Measurements from ENCODE around the gene NR4A1.
A peak's percentile ranks its signal among the peaks of the same experiment; 100 is the strongest.

DNA sequence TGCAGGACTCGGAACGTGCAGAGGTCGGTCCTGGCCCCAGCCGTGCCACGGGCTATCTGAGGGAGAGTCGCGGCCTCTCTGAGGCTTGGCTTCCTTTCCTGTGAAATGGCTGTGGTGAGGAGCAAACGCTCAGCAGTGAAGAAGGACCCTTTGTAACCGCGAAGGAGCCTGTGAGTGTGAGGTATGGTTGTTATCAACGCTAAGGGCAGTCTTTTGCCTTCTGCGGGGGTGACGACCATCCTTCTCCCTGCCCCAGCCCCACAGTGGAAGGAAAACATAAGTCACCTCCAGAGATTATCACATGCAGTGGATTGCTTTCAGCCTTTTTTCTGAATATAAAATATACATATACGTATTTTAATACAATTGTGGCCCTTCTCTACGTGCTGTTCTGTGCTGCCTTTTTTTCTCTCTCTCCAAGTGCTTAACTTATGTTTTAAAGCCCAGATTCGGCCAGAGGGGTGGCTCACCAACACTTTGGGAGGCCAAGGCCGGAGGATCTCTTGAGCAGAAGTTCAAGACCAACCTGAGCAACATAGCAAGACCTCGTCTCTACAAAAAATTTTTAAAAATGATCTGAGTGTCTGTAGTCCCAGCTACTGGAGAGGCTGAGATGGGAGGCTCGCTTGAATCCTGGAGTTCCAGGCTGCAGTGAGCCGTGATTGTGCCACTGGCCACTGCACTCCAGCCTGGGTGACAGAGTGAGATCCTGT lies 27.1 kb upstream of the NR4A1 start:
- TF ChIP-seq EZH2 (IDR thresholded peaks at IDR 0.05; ENCODE audit: borderline replicate concordance, insufficient read depth, low read length, poor library complexity, severe bottlenecking): no peak
- TF ChIP-seq MXI1 (conservative IDR thresholded peaks at IDR 0.05; ENCODE audit: poor library complexity, severe bottlenecking): peak; percentile 7
- no peak for TF ChIP-seq TAF1 (IDR thresholded peaks at IDR 0.05; ENCODE audit: low read depth)
- TF ChIP-seq, protein P1, sequence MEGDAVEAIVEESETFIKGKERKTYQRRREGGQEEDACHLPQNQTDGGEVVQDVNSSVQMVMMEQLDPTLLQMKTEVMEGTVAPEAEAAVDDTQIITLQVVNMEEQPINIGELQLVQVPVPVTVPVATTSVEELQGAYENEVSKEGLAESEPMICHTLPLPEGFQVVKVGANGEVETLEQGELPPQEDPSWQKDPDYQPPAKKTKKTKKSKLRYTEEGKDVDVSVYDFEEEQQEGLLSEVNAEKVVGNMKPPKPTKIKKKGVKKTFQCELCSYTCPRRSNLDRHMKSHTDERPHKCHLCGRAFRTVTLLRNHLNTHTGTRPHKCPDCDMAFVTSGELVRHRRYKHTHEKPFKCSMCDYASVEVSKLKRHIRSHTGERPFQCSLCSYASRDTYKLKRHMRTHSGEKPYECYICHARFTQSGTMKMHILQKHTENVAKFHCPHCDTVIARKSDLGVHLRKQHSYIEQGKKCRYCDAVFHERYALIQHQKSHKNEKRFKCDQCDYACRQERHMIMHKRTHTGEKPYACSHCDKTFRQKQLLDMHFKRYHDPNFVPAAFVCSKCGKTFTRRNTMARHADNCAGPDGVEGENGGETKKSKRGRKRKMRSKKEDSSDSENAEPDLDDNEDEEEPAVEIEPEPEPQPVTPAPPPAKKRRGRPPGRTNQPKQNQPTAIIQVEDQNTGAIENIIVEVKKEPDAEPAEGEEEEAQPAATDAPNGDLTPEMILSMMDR (IDR thresholded peaks at IDR 0.05; ENCODE audit: poor library complexity, severe bottlenecking): no peak
- peak; percentile 3 for TF ChIP-seq RAD21 (conservative IDR thresholded peaks at IDR 0.05)
- TF ChIP-seq EP300 (conservative IDR thresholded peaks at IDR 0.05; ENCODE audit: poor library complexity, severe bottlenecking): no peak
- TF ChIP-seq POLR2AphosphoS5 (IDR thresholded peaks at IDR 0.05): no peak
- TF ChIP-seq SMC3 (conservative IDR thresholded peaks at IDR 0.05; ENCODE audit: poor library complexity): peak; percentile 34
- TF ChIP-seq, protein P2, sequence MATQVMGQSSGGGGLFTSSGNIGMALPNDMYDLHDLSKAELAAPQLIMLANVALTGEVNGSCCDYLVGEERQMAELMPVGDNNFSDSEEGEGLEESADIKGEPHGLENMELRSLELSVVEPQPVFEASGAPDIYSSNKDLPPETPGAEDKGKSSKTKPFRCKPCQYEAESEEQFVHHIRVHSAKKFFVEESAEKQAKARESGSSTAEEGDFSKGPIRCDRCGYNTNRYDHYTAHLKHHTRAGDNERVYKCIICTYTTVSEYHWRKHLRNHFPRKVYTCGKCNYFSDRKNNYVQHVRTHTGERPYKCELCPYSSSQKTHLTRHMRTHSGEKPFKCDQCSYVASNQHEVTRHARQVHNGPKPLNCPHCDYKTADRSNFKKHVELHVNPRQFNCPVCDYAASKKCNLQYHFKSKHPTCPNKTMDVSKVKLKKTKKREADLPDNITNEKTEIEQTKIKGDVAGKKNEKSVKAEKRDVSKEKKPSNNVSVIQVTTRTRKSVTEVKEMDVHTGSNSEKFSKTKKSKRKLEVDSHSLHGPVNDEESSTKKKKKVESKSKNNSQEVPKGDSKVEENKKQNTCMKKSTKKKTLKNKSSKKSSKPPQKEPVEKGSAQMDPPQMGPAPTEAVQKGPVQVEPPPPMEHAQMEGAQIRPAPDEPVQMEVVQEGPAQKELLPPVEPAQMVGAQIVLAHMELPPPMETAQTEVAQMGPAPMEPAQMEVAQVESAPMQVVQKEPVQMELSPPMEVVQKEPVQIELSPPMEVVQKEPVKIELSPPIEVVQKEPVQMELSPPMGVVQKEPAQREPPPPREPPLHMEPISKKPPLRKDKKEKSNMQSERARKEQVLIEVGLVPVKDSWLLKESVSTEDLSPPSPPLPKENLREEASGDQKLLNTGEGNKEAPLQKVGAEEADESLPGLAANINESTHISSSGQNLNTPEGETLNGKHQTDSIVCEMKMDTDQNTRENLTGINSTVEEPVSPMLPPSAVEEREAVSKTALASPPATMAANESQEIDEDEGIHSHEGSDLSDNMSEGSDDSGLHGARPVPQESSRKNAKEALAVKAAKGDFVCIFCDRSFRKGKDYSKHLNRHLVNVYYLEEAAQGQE (IDR thresholded peaks at IDR 0.05; ENCODE audit: borderline replicate concordance): no peak

Measured in neural cell (in vitro differentiated cells).